ENCODE data around the gene ZHX3.

DNA sequence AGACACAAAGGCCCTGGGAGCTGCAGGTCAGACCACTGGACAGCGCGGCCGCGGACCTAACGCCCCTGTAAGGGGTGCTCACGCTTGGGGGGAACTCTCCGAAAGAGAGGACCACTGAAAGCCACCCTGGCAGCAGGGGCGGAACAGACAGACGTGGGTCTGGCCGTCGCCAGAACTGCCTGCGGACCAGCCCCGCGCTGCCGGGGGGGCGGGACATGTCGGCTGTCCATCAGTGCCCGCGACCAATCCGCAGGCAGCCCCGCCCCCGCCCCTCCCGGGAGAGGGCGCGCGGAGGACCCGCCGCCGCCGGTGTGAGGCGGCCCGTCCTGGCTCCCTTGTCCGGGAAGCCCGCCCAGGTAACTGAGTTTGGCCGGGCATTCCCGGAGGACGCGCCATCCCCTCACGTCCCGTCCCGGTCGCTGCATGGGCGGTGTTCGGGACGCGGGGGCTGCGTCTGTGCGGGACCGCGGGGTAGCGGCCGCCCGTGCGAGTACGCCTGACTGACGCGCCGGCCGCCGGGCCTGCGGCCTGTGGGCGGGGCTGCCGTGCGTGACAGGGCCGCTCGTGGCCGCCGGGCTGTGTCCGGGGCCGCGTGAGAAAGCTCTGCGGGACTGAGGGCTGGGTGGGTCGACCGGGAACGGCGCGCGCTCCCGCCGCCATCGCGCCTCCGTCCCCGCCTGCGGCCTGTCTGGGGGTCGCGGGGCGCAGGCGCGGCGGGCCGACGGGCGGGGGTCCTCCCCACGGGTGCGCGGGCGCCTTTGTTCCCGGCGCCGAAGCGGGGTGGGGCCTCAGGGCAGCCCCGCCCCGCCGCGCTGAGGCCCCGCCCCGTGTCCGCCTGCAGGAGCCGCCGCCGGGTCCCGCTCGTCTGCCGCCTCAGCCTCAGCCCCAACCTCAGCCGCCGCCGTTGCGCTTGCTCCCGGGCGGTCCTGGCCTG, 180.6 kb downstream of the ZHX3 start, which contains the start of gene PLCG1:
- TF ChIP-seq, protein P1, sequence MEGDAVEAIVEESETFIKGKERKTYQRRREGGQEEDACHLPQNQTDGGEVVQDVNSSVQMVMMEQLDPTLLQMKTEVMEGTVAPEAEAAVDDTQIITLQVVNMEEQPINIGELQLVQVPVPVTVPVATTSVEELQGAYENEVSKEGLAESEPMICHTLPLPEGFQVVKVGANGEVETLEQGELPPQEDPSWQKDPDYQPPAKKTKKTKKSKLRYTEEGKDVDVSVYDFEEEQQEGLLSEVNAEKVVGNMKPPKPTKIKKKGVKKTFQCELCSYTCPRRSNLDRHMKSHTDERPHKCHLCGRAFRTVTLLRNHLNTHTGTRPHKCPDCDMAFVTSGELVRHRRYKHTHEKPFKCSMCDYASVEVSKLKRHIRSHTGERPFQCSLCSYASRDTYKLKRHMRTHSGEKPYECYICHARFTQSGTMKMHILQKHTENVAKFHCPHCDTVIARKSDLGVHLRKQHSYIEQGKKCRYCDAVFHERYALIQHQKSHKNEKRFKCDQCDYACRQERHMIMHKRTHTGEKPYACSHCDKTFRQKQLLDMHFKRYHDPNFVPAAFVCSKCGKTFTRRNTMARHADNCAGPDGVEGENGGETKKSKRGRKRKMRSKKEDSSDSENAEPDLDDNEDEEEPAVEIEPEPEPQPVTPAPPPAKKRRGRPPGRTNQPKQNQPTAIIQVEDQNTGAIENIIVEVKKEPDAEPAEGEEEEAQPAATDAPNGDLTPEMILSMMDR (IDR thresholded peaks at IDR 0.05; ENCODE audit: insufficient read depth, low read length) = no peak
- TF ChIP-seq, protein P2, sequence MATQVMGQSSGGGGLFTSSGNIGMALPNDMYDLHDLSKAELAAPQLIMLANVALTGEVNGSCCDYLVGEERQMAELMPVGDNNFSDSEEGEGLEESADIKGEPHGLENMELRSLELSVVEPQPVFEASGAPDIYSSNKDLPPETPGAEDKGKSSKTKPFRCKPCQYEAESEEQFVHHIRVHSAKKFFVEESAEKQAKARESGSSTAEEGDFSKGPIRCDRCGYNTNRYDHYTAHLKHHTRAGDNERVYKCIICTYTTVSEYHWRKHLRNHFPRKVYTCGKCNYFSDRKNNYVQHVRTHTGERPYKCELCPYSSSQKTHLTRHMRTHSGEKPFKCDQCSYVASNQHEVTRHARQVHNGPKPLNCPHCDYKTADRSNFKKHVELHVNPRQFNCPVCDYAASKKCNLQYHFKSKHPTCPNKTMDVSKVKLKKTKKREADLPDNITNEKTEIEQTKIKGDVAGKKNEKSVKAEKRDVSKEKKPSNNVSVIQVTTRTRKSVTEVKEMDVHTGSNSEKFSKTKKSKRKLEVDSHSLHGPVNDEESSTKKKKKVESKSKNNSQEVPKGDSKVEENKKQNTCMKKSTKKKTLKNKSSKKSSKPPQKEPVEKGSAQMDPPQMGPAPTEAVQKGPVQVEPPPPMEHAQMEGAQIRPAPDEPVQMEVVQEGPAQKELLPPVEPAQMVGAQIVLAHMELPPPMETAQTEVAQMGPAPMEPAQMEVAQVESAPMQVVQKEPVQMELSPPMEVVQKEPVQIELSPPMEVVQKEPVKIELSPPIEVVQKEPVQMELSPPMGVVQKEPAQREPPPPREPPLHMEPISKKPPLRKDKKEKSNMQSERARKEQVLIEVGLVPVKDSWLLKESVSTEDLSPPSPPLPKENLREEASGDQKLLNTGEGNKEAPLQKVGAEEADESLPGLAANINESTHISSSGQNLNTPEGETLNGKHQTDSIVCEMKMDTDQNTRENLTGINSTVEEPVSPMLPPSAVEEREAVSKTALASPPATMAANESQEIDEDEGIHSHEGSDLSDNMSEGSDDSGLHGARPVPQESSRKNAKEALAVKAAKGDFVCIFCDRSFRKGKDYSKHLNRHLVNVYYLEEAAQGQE (IDR thresholded peaks at IDR 0.05; ENCODE audit: insufficient replicate concordance, low read depth) = no peak
- TF ChIP-seq POLR2AphosphoS5 (IDR thresholded peaks at IDR 0.05; ENCODE audit: low read depth) = no peak
